Measurements from ENCODE around the gene PAPSS1. TPM values are rescaled to one million over a fixed set of nuclear protein-coding genes. Genes with fewer than 3 reads are reported as not detected.

Gene PAPSS1
- polyA plus RNA-seq, 1 of the 3 experiments (the other 2 are of a cell fraction), result 70.1 TPM

DNA sequence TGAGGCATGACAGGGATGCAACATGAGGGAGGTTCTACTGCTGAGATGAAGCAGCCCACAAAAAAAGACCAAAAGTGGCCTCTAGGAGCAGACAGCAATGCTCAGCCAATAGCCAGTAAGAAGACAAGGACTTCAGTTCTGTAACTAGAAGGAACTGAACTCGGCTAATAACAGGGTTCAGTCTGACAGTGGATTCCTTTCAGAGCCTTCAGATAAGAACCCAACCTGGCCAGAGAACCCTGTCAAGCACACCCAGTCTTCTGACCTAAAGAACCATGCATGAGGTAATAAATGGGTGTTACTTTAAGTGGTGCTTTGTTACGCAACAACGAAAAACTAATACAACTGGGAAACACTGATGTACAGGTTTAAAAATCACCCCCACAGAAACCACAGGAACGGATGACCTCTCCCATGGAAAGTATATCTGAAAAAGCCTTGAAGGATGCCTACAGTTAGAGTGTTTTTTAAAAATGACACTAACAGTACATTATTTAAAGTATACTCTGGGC is 94.6 kb downstream of the PAPSS1 start:
- ChIA-PET CTCF (no interaction called here), POLR2A (no interaction called here)
- H3K4me3 ChIP-seq (ENCODE audit: low read depth in 2 of 2, low read length in 1 of 2), result no peak overlapping the region
- H3K27me3 ChIP-seq (ENCODE audit: insufficient read depth), result no peaks in the 10 kb centered on the region
- H3K9me3 ChIP-seq, result no peaks in the 10 kb centered on the region; the same call in 1 of the 2 replicates
- H4K20me1 ChIP-seq (ENCODE audit: insufficient read depth), result no peaks in the 10 kb centered on the region
- TF ChIP-seq SMC3 (IDR thresholded peaks at IDR 0.05; ENCODE audit: low read depth, low read length) (no peak), GABPA (IDR thresholded peaks at IDR 0.05; ENCODE audit: low read depth) (no peak), CHD2 (IDR thresholded peaks at IDR 0.05; ENCODE audit: low read length, partially characterized antibody) (no peak), JUND (IDR thresholded peaks at IDR 0.05) (no peak), YY1 (IDR thresholded peaks at IDR 0.05; ENCODE audit: low read depth) (no peak), GATA2 (CRISPR knock-in tag; IDR thresholded peaks at IDR 0.05) (no peak), SIN3A (IDR thresholded peaks at IDR 0.05; ENCODE audit: borderline replicate concordance, low read depth, low read length) (no peak), MEF2A (IDR thresholded peaks at IDR 0.05; ENCODE audit: borderline replicate concordance, low read depth) (no peak), RCOR1 (IDR thresholded peaks at IDR 0.05; ENCODE audit: low read length) (no peak), RFX5 (IDR thresholded peaks at IDR 0.05; ENCODE audit: low read length) (no peak)
- TF ChIP-seq, protein P1, sequence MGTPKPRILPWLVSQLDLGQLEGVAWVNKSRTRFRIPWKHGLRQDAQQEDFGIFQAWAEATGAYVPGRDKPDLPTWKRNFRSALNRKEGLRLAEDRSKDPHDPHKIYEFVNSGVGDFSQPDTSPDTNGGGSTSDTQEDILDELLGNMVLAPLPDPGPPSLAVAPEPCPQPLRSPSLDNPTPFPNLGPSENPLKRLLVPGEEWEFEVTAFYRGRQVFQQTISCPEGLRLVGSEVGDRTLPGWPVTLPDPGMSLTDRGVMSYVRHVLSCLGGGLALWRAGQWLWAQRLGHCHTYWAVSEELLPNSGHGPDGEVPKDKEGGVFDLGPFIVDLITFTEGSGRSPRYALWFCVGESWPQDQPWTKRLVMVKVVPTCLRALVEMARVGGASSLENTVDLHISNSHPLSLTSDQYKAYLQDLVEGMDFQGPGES (IDR thresholded peaks at IDR 0.05; ENCODE audit: low read depth, low read length), result no peak
- TF ChIP-seq, protein P2, sequence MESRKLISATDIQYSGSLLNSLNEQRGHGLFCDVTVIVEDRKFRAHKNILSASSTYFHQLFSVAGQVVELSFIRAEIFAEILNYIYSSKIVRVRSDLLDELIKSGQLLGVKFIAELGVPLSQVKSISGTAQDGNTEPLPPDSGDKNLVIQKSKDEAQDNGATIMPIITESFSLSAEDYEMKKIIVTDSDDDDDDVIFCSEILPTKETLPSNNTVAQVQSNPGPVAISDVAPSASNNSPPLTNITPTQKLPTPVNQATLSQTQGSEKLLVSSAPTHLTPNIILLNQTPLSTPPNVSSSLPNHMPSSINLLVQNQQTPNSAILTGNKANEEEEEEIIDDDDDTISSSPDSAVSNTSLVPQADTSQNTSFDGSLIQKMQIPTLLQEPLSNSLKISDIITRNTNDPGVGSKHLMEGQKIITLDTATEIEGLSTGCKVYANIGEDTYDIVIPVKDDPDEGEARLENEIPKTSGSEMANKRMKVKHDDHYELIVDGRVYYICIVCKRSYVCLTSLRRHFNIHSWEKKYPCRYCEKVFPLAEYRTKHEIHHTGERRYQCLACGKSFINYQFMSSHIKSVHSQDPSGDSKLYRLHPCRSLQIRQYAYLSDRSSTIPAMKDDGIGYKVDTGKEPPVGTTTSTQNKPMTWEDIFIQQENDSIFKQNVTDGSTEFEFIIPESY (IDR thresholded peaks at IDR 0.05; ENCODE audit: borderline replicate concordance, low read depth), result no peak
- TF ChIP-seq, protein P3, sequence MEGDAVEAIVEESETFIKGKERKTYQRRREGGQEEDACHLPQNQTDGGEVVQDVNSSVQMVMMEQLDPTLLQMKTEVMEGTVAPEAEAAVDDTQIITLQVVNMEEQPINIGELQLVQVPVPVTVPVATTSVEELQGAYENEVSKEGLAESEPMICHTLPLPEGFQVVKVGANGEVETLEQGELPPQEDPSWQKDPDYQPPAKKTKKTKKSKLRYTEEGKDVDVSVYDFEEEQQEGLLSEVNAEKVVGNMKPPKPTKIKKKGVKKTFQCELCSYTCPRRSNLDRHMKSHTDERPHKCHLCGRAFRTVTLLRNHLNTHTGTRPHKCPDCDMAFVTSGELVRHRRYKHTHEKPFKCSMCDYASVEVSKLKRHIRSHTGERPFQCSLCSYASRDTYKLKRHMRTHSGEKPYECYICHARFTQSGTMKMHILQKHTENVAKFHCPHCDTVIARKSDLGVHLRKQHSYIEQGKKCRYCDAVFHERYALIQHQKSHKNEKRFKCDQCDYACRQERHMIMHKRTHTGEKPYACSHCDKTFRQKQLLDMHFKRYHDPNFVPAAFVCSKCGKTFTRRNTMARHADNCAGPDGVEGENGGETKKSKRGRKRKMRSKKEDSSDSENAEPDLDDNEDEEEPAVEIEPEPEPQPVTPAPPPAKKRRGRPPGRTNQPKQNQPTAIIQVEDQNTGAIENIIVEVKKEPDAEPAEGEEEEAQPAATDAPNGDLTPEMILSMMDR (IDR thresholded peaks at IDR 0.05), result no peak
- TF ChIP-seq, protein P4, sequence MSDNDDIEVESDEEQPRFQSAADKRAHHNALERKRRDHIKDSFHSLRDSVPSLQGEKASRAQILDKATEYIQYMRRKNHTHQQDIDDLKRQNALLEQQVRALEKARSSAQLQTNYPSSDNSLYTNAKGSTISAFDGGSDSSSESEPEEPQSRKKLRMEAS (IDR thresholded peaks at IDR 0.05; ENCODE audit: low read depth), result no peak
- TF ChIP-seq, protein P5, sequence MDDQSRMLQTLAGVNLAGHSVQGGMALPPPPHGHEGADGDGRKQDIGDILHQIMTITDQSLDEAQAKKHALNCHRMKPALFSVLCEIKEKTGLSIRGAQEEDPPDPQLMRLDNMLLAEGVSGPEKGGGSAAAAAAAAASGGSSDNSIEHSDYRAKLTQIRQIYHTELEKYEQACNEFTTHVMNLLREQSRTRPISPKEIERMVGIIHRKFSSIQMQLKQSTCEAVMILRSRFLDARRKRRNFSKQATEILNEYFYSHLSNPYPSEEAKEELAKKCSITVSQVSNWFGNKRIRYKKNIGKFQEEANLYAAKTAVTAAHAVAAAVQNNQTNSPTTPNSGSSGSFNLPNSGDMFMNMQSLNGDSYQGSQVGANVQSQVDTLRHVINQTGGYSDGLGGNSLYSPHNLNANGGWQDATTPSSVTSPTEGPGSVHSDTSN (IDR thresholded peaks at IDR 0.05), result no peak
- 92% methylated on average over 4 of the region's 4 CpGs for WGBS (ENCODE audit: low lambda C conversion rate)
- no peak overlapping the region for H3K4me2 ChIP-seq
- H3K79me2 ChIP-seq (ENCODE audit: insufficient read depth), result 0 out of 2 replicates have a peak, but pooled peaks cover 3% of the 10 kb centered on the region
- H3K36me3 ChIP-seq (replicated peaks in 1 of 2; ENCODE audit: control insufficient read depth in 1 of 2, insufficient read depth in 2 of 2, low read length in 1 of 2), result peaks cover 7 to 16% of the 10 kb centered on the region in 2 experiments
- no peaks in the 10 kb centered on the region for H3K4me1 ChIP-seq (ENCODE audit: control insufficient read depth in 1 of 2, insufficient read depth in 2 of 2, low read depth in 1 of 2, low read length in 1 of 2)
- no peak overlapping the region for H3K9ac ChIP-seq
- H3K9me2 ChIP-seq, result 0 out of 2 replicates have a peak, but pooled peaks cover 3% of the 10 kb centered on the region
- no peak for DNase-seq
- H3F3A ChIP-seq (replicated peaks; ENCODE audit: insufficient read depth), result no peaks in the 10 kb centered on the region
- H3K27ac ChIP-seq (ENCODE audit: low read depth in 2 of 2, low read length in 1 of 2), result no peak overlapping the region
- H2AFZ ChIP-seq (ENCODE audit: low read depth), result no peak overlapping the region

Data from SK-N-SH (cell line).